ENCODE results near the gene ZRANB1. TPM values are rescaled to one million over a fixed set of nuclear protein-coding genes. Genes with fewer than 3 reads are reported as not detected.

ZRANB1 gene
- total and polyA plus RNA-seq, 2 experiments from 2014 or later: 4.2 to 26.7 TPM

- no peak for TF ChIP-seq EZH2phosphoT487 (IDR thresholded peaks at IDR 0.05; ENCODE audit: unreplicated experiment)
Measured at GRCh38 chr10:125007436-125007835, 65.5 kb downstream of the ZRANB1 start (continued).

GRCh38 chr10:125008689-125009638 is 67.0 kb downstream of the ZRANB1 start:
- H3K4me1 Mint-ChIP-seq: peaks cover 68% of the 10 kb centered on the region
- H2AFZ ChIP-seq: no peak overlapping the region
- H3K4me1 ChIP-seq (ENCODE audit: insufficient read depth): peaks cover 31% of the 10 kb centered on the region
- H3K4me2 ChIP-seq: peak overlapping the region; percentile 51; the same call in 1 of the 2 replicates
- peaks cover 68% of the 10 kb centered on the region for H3K36me3 Mint-ChIP-seq (ENCODE audit: low read depth)
- H4K20me1 ChIP-seq (replicated peaks; ENCODE audit: insufficient read depth): peaks cover 70% of the 10 kb centered on the region
- H3K27ac Mint-ChIP-seq: peak overlapping the region; percentile 71
- peaks cover 37% of the 10 kb centered on the region for H3K27me3 Mint-ChIP-seq (ENCODE audit: insufficient read depth, low read depth, poor library complexity)
- DNase-seq (ENCODE audit: low spot score) (peak; percentile 60), ATAC-seq (peak; percentile 64)
- peak overlapping the region; percentile 80 for H3K27ac ChIP-seq (ENCODE audit: low read depth)
- H3F3A ChIP-seq (replicated peaks; ENCODE audit: low read depth): peaks cover 6% of the 10 kb centered on the region
- H3K9me3 Mint-ChIP-seq: no peaks in the 10 kb centered on the region
- H3K27me3 ChIP-seq (ENCODE audit: insufficient read depth): no peaks in the 10 kb centered on the region
- H3K36me3 ChIP-seq (ENCODE audit: insufficient read depth): no peaks in the 10 kb centered on the region
- TF ChIP-seq ZNF331 (CRISPR knock-in tag; IDR thresholded peaks at IDR 0.05; ENCODE audit: low read depth) (no peak), CREB1 (CRISPR knock-in tag; IDR thresholded peaks at IDR 0.05; ENCODE audit: low read depth) (no peak), POLR2AphosphoS5 (IDR thresholded peaks at IDR 0.05; ENCODE audit: low read depth) (0 out of 2 replicates have a peak, but pooled peaks have one; percentile 4), ETS1 (IDR thresholded peaks at IDR 0.05) (no peak), JUNB (IDR thresholded peaks at IDR 0.05; ENCODE audit: unreplicated experiment) (no peak), STAT1 (IDR thresholded peaks at IDR 0.05; ENCODE audit: unreplicated experiment) (no peak)
- H3K4me3 ChIP-seq: no peak overlapping the region
- no peak overlapping the region; the same call in 2 of the 3 replicates for H3K4me3 Mint-ChIP-seq
- peaks cover 98% of the 10 kb centered on the region for H3K79me2 ChIP-seq (replicated peaks; ENCODE audit: insufficient read depth)
- no peaks in the 10 kb centered on the region for H3K9me2 ChIP-seq (ENCODE audit: insufficient read depth)

- no peak overlapping the region for H2AFZ ChIP-seq
- no peak for ATAC-seq
- peaks cover 67% of the 10 kb centered on the region for H3K36me3 Mint-ChIP-seq (ENCODE audit: low read depth)
- TF ChIP-seq STAT1 (IDR thresholded peaks at IDR 0.05; ENCODE audit: unreplicated experiment) (no peak), JUNB (IDR thresholded peaks at IDR 0.05; ENCODE audit: unreplicated experiment) (no peak), EZH2phosphoT487 (IDR thresholded peaks at IDR 0.05; ENCODE audit: unreplicated experiment) (no peak), ZNF331 (CRISPR knock-in tag; IDR thresholded peaks at IDR 0.05; ENCODE audit: low read depth) (no peak), EZH2 (IDR thresholded peaks at IDR 0.05; ENCODE audit: low read depth, unreplicated experiment) (no peak), POLR2AphosphoS5 (IDR thresholded peaks at IDR 0.05; ENCODE audit: low read depth) (no peak), ZNF114 (CRISPR knock-in tag; IDR thresholded peaks at IDR 0.05) (no peak), NANOG (IDR thresholded peaks at IDR 0.05; ENCODE audit: borderline replicate concordance) (no peak), ETS1 (IDR thresholded peaks at IDR 0.05) (no peak), CREB1 (CRISPR knock-in tag; IDR thresholded peaks at IDR 0.05; ENCODE audit: low read depth) (no peak)
- TF ChIP-seq, protein P1, sequence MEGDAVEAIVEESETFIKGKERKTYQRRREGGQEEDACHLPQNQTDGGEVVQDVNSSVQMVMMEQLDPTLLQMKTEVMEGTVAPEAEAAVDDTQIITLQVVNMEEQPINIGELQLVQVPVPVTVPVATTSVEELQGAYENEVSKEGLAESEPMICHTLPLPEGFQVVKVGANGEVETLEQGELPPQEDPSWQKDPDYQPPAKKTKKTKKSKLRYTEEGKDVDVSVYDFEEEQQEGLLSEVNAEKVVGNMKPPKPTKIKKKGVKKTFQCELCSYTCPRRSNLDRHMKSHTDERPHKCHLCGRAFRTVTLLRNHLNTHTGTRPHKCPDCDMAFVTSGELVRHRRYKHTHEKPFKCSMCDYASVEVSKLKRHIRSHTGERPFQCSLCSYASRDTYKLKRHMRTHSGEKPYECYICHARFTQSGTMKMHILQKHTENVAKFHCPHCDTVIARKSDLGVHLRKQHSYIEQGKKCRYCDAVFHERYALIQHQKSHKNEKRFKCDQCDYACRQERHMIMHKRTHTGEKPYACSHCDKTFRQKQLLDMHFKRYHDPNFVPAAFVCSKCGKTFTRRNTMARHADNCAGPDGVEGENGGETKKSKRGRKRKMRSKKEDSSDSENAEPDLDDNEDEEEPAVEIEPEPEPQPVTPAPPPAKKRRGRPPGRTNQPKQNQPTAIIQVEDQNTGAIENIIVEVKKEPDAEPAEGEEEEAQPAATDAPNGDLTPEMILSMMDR (conservative IDR thresholded peaks at IDR 0.05; ENCODE audit: low read depth in 2 of 2): no peak
- TF ChIP-seq, protein P2, sequence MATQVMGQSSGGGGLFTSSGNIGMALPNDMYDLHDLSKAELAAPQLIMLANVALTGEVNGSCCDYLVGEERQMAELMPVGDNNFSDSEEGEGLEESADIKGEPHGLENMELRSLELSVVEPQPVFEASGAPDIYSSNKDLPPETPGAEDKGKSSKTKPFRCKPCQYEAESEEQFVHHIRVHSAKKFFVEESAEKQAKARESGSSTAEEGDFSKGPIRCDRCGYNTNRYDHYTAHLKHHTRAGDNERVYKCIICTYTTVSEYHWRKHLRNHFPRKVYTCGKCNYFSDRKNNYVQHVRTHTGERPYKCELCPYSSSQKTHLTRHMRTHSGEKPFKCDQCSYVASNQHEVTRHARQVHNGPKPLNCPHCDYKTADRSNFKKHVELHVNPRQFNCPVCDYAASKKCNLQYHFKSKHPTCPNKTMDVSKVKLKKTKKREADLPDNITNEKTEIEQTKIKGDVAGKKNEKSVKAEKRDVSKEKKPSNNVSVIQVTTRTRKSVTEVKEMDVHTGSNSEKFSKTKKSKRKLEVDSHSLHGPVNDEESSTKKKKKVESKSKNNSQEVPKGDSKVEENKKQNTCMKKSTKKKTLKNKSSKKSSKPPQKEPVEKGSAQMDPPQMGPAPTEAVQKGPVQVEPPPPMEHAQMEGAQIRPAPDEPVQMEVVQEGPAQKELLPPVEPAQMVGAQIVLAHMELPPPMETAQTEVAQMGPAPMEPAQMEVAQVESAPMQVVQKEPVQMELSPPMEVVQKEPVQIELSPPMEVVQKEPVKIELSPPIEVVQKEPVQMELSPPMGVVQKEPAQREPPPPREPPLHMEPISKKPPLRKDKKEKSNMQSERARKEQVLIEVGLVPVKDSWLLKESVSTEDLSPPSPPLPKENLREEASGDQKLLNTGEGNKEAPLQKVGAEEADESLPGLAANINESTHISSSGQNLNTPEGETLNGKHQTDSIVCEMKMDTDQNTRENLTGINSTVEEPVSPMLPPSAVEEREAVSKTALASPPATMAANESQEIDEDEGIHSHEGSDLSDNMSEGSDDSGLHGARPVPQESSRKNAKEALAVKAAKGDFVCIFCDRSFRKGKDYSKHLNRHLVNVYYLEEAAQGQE (IDR thresholded peaks at IDR 0.05; ENCODE audit: unreplicated experiment): no peak
Measured at GRCh38 chr10:125009661-125010161, 67.8 kb downstream of the ZRANB1 start.

More at GRCh38 chr10:125009661-125010161, 67.8 kb downstream of the ZRANB1 start:
- H3K4me1 Mint-ChIP-seq: peaks cover 65% of the 10 kb centered on the region
- Histone ChIP-seq H3K4me1 (ENCODE audit: insufficient read depth) (peaks cover 31% of the 10 kb centered on the region), H3K36me3 (ENCODE audit: insufficient read depth) (no peaks in the 10 kb centered on the region; the same call in 1 of the 2 replicates), H4K20me1 (replicated peaks; ENCODE audit: insufficient read depth) (peaks cover 78% of the 10 kb centered on the region), H3K9me2 (ENCODE audit: insufficient read depth) (no peaks in the 10 kb centered on the region), H3K27me3 (ENCODE audit: insufficient read depth) (no peaks in the 10 kb centered on the region), H3K4me2 (peak overlapping the region; percentile 51; the same call in 1 of the 2 replicates), H3K4me3 (no peak overlapping the region), H3K27ac (ENCODE audit: low read depth) (peak overlapping the region; percentile 80), H3K79me2 (replicated peaks; ENCODE audit: insufficient read depth) (peaks cover 98% of the 10 kb centered on the region), H3F3A (replicated peaks; ENCODE audit: low read depth) (peaks cover 6% of the 10 kb centered on the region)
- H3K4me3 Mint-ChIP-seq: no peak overlapping the region; the same call in 2 of the 3 replicates
- H3K27ac Mint-ChIP-seq: peak overlapping the region; percentile 71
- DNase-seq (ENCODE audit: low spot score): no peak
- H3K9me3 Mint-ChIP-seq: no peaks in the 10 kb centered on the region
- H3K27me3 Mint-ChIP-seq (ENCODE audit: insufficient read depth, low read depth, poor library complexity): peaks cover 33% of the 10 kb centered on the region
